ENCODE measurements around the gene PTPRT. TPM values are rescaled to one million over a fixed set of nuclear protein-coding genes. Genes with fewer than 3 reads are reported as not detected.

Gene PTPRT
- total RNA-seq, 1 donor from 2014 or later: 23.5 TPM

- Histone ChIP-seq H3K4me1 (no peaks in the 10 kb centered on the region), H3K27ac (no peak overlapping the region), H3K36me3 (no peaks in the 10 kb centered on the region), H3K27me3 (no peaks in the 10 kb centered on the region), H3K9me3 (no peaks in the 10 kb centered on the region), H3K4me3 (no peak overlapping the region)
- intact Hi-C loops (cut with DNase I): no loop called here
- TF ChIP-seq, protein P1, sequence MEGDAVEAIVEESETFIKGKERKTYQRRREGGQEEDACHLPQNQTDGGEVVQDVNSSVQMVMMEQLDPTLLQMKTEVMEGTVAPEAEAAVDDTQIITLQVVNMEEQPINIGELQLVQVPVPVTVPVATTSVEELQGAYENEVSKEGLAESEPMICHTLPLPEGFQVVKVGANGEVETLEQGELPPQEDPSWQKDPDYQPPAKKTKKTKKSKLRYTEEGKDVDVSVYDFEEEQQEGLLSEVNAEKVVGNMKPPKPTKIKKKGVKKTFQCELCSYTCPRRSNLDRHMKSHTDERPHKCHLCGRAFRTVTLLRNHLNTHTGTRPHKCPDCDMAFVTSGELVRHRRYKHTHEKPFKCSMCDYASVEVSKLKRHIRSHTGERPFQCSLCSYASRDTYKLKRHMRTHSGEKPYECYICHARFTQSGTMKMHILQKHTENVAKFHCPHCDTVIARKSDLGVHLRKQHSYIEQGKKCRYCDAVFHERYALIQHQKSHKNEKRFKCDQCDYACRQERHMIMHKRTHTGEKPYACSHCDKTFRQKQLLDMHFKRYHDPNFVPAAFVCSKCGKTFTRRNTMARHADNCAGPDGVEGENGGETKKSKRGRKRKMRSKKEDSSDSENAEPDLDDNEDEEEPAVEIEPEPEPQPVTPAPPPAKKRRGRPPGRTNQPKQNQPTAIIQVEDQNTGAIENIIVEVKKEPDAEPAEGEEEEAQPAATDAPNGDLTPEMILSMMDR (IDR thresholded peaks at IDR 0.05): no peak
- DNase-seq (ENCODE audit: low spot score in 2 of 2): no peak
Observed at GRCh38 chr20:42701948-42702347, 487.8 kb downstream of the PTPRT start.

- Histone ChIP-seq H3K36me3 (no peaks in the 10 kb centered on the region), H3K9me3 (no peaks in the 10 kb centered on the region), H3K27me3 (no peaks in the 10 kb centered on the region), H3K4me3 (no peak overlapping the region), H3K27ac (no peak overlapping the region), H3K4me1 (no peaks in the 10 kb centered on the region)
- no peak for DNase-seq (ENCODE audit: low spot score in 2 of 2)
- intact Hi-C loops (cut with DNase I): no loop called here
- TF ChIP-seq, protein P1 (IDR thresholded peaks at IDR 0.05): no peak
Observed at GRCh38 chr20:42700372-42700771, 489.3 kb downstream of the PTPRT start.

GRCh38 chr20:42697962-42698361 lies 491.7 kb downstream of the PTPRT start:
- no peaks in the 10 kb centered on the region for H3K36me3 ChIP-seq
- peaks cover 0 to 2% of the 10 kb centered on the region in 2 donors for H3K9me3 ChIP-seq
- H3K4me1 ChIP-seq: no peaks in the 10 kb centered on the region
- H3K27me3 ChIP-seq: no peaks in the 10 kb centered on the region
- DNase-seq (ENCODE audit: low spot score in 2 of 2): no peak
- no peak overlapping the region for H3K4me3 ChIP-seq
- intact Hi-C loops (cut with DNase I): no loop called here
- TF ChIP-seq, protein P1 (IDR thresholded peaks at IDR 0.05): no peak
- H3K27ac ChIP-seq: no peak overlapping the region

DNA sequence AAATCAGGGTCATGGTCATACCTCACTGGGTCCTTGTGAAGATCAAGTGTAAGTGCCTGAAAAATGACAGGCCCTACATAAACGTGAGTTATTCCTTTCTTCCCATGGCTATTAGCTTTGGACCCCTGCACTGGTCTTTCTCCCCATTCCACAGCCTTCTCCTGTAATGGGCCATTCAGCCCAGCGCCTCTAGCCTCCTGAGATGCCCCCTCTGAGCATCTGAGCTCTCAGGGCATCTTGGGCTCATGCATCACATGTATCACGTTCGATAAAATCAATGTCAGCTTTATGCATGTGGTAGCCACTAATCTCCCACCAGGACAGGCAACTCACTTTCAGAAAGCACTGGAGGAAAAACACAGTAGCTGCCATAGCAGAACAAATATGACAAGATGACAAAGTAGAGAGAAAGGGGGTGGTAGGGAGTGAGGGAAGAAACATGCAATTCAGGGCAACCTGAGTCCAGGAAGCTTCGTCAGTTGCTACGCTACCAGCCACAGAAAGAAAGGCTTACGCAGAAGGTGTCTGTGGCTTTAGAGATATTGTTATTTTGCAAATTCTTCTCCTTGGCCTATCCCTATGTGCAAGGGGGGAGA lies 498.8 kb downstream of the PTPRT start:
- H3K9me3 ChIP-seq: peaks cover 0 to 7% of the 10 kb centered on the region in 2 donors
- no peak for DNase-seq (ENCODE audit: low spot score in 2 of 2)
- TF ChIP-seq, protein P1 (IDR thresholded peaks at IDR 0.05): no peak
- no peaks in the 10 kb centered on the region for H3K4me1 ChIP-seq
- H3K4me3 ChIP-seq: no peak overlapping the region
- intact Hi-C loops (cut with DNase I): no loop called here
- H3K27me3 ChIP-seq: no peaks in the 10 kb centered on the region
- no peak overlapping the region for H3K27ac ChIP-seq
- H3K36me3 ChIP-seq: no peaks in the 10 kb centered on the region

DNA sequence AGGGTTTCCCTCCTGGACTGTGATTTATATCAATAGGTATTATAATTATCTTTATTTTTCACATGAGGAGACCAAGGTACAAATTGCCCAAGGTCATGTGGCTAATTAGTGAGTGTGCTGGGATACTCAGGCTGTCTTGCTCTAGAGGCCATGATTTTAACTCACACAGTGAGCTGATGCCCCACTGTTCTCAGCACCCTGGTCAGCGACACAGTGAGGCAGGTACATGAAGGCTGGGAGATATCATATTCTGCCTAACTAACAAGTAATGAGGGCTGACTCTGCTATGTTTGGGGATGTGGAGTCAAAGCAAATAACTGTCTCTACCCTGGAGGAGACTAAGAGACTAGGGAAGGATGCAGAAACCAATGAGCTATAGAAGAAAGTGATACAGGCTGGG lies 501.1 kb downstream of the PTPRT start:
- intact Hi-C loops (cut with DNase I): no loop called here
- no peak overlapping the region for H3K4me3 ChIP-seq
- TF ChIP-seq, protein P1 (IDR thresholded peaks at IDR 0.05): no peak
- no peaks in the 10 kb centered on the region for H3K4me1 ChIP-seq
- H3K27me3 ChIP-seq: no peaks in the 10 kb centered on the region
- H3K27ac ChIP-seq: no peak overlapping the region
- no peaks in the 10 kb centered on the region for H3K36me3 ChIP-seq
- no peak for DNase-seq (ENCODE audit: low spot score in 2 of 2)
- H3K9me3 ChIP-seq: peaks cover 0 to 7% of the 10 kb centered on the region in 2 donors

DNA sequence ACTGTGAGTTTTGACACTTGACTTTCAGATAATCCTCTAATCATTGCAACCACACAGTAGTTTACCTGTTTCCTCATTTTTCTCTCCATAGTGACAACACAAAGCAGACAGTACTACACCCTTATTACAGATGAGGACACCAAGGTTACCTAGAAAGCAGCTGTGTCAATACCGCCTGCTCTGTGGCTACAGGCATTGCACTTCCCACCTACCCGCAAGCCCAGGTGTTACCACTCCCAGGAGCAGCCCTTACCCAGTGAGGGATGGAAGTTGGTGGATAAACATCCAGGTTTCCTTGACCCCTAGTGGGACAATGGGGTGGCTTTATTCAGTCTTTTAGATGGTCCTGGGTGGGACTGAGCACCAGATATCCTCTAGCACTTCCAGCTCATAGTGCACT lies 503.6 kb downstream of the PTPRT start:
- H3K4me3 ChIP-seq: no peak overlapping the region
- H3K27ac ChIP-seq: no peak overlapping the region
- no peaks in the 10 kb centered on the region for H3K27me3 ChIP-seq
- intact Hi-C loops (cut with DNase I): no loop called here
- TF ChIP-seq, protein P1 (IDR thresholded peaks at IDR 0.05): no peak
- H3K4me1 ChIP-seq: no peaks in the 10 kb centered on the region
- no peaks in the 10 kb centered on the region for H3K36me3 ChIP-seq
- no peaks in the 10 kb centered on the region for H3K9me3 ChIP-seq
- DNase-seq (ENCODE audit: low spot score in 2 of 2): no peak
